Mesenchymal stem cell (in vitro differentiated cells and primary cell): Measurements from ENCODE around the gene SRRT.
A peak's percentile ranks its signal among the peaks of the same experiment; 100 is the strongest.

Experiments
- DNase-seq: peaks from one replicate; pipeline ENCODE4 v3.0.0-alpha.2; 2013
- H2AFZ ChIP-seq: one replicate; pipeline ENCODE4 v1.6.1; 2013; ENCODE audit warnings: low read depth, mild to moderate bottlenecking, control low read depth, inconsistent platforms, low read length, moderate library complexity
- H2AK5ac ChIP-seq: 2 replicates; pipeline ENCODE4 v1.6.1; 2013; ENCODE audit warnings: low read length, moderate library complexity, mild to moderate bottlenecking, inconsistent platforms; ENCODE audit not compliant: severe bottlenecking
- H2BK120ac ChIP-seq: one replicate; pipeline ENCODE4 v1.6.1; 2013; ENCODE audit warnings: low read depth, mild to moderate bottlenecking, inconsistent platforms, low read length, moderate library complexity
- H2BK12ac ChIP-seq, 2 experiments: one replicate each; pipeline ENCODE4 v1.6.1; 2013; ENCODE audit warnings: inconsistent platforms in 2 of 2, low read length in 2 of 2, mild to moderate bottlenecking in 2 of 2, moderate library complexity in 2 of 2, control low read depth in 1 of 2
- H2BK15ac ChIP-seq: one replicate; pipeline ENCODE4 v1.6.1; 2013; ENCODE audit warnings: mild to moderate bottlenecking, low read depth, inconsistent platforms; ENCODE audit not compliant: poor library complexity, severe bottlenecking
- H2BK5ac ChIP-seq: 2 replicates; pipeline ENCODE4 v1.6.1; 2013; ENCODE audit warnings: low read depth, mild to moderate bottlenecking, low read length, control low read depth, inconsistent platforms; ENCODE audit not compliant: poor library complexity, severe bottlenecking
- H3K14ac ChIP-seq, 2 experiments: one replicate each; pipeline ENCODE4 v1.6.1; 2013; ENCODE audit warnings: inconsistent platforms in 2 of 2, low read length in 2 of 2, control low read depth in 1 of 2, mild to moderate bottlenecking in 1 of 2, moderate library complexity in 1 of 2
- H3K18ac ChIP-seq, 2 experiments: one replicate each; pipeline ENCODE4 v1.6.1; 2013; ENCODE audit warnings: inconsistent platforms in 2 of 2, low read length in 2 of 2, control low read depth in 1 of 2, low read depth in 1 of 2, mild to moderate bottlenecking in 1 of 2
- H3K23ac ChIP-seq, 2 experiments: one replicate each; pipeline ENCODE4 v1.6.1; 2013; ENCODE audit warnings: inconsistent platforms in 2 of 2, low read length in 2 of 2, mild to moderate bottlenecking in 2 of 2, moderate library complexity in 2 of 2, control low read depth in 1 of 2
- H3K27ac ChIP-seq: 2 replicates; pipeline ENCODE4 v1.5.1; 2013; ENCODE audit warnings: mild to moderate bottlenecking, moderate library complexity, low read length, control low read depth, inconsistent platforms; ENCODE audit not compliant: poor library complexity, severe bottlenecking
- H3K27me3 ChIP-seq, 2 experiments: 2 replicates each; pipeline versions ENCODE4 v1.6.1 to v1.7.0; 2013; ENCODE audit warnings: low read length in 2 of 2, mild to moderate bottlenecking in 2 of 2, moderate library complexity in 2 of 2, control low read depth in 1 of 2, inconsistent platforms in 1 of 2; ENCODE audit not compliant: control insufficient read depth in 1 of 2, insufficient read depth in 1 of 2
- H3K36me3 ChIP-seq, 2 experiments: 2 replicates each; pipeline versions ENCODE4 v1.6.1 to v1.7.0; 2013; ENCODE audit warnings: low read length in 2 of 2, control low read depth in 1 of 2, inconsistent platforms in 1 of 2, low read depth in 1 of 2, mild to moderate bottlenecking in 1 of 2; ENCODE audit not compliant: insufficient read depth in 2 of 2, control insufficient read depth in 1 of 2
- H3K4ac ChIP-seq, 2 experiments: one replicate each; pipeline ENCODE4 v1.6.1; 2013; ENCODE audit warnings: inconsistent platforms in 2 of 2, low read length in 2 of 2, mild to moderate bottlenecking in 2 of 2, moderate library complexity in 2 of 2, control low read depth in 1 of 2, low read depth in 1 of 2
- H3K4me1 ChIP-seq: 2 replicates; pipeline ENCODE4 v1.6.1; 2013; ENCODE audit warnings: low read depth, low read length, control low read depth; ENCODE audit not compliant: control insufficient read depth, insufficient read depth
- H3K4me2 ChIP-seq: 2 replicates; pipeline ENCODE4 v1.6.1; 2013; ENCODE audit warnings: low read length, mild to moderate bottlenecking, inconsistent platforms; ENCODE audit not compliant: poor library complexity, severe bottlenecking
- H3K4me3 ChIP-seq, 2 experiments: 2 replicates each; pipeline versions ENCODE4 v1.5.1 to v1.7.0; 2013; ENCODE audit warnings: low read length in 2 of 2, mild to moderate bottlenecking in 2 of 2, control low read depth in 1 of 2, low read depth in 1 of 2; ENCODE audit not compliant: insufficient read depth in 1 of 2
- H3K79me1 ChIP-seq: replicated peaks from 2 replicates; pipeline ENCODE4 v1.6.1; 2013; ENCODE audit warnings: mild to moderate bottlenecking, control low read depth, low read length, inconsistent platforms; ENCODE audit not compliant: poor library complexity, severe bottlenecking
- H3K9ac ChIP-seq: 2 replicates; pipeline ENCODE4 v1.7.0; 2013; ENCODE audit warnings: mild to moderate bottlenecking, low read length, moderate library complexity
- H3K9me3 ChIP-seq: 2 replicates; pipeline ENCODE4 v1.7.0; 2013; ENCODE audit warnings: mild to moderate bottlenecking, low read length; ENCODE audit not compliant: control insufficient read depth
- H4K8ac ChIP-seq: one replicate; pipeline ENCODE4 v1.6.1; 2013; ENCODE audit warnings: inconsistent platforms, mild to moderate bottlenecking, low read length, moderate library complexity
- H4K91ac ChIP-seq: one replicate; pipeline ENCODE4 v1.6.1; 2013; ENCODE audit warnings: mild to moderate bottlenecking, low read length, inconsistent platforms
- WGBS: methylation state at CpG from one replicate; pipeline ENCODE4 v1.1.7; 2013; ENCODE audit warnings: mixed read lengths; 5-methylcytosine and 5-hydroxymethylcytosine counted together

SRRT gene

GRCh38 chr7:100882201-100882600 is 7.3 kb downstream of the SRRT start:
- Histone ChIP-seq H3K36me3 (peaks cover 89 to 92% of the 10 kb centered on the region in 2 experiments), H3K14ac (no peak overlapping the region), H2BK12ac (no peak overlapping the region), H2BK120ac (no peak overlapping the region), H2BK5ac (no peak overlapping the region), H3K18ac (no peak overlapping the region), H2AK5ac (no peak overlapping the region), H2AFZ (no peak overlapping the region), H4K91ac (no peak overlapping the region), H3K27ac (no peak overlapping the region), H3K4me1 (peaks cover 9% of the 10 kb centered on the region), H4K8ac (peak overlapping the region; percentile 45), H3K27me3 (no peaks in the 10 kb centered on the region), H3K4me3 (no peak overlapping the region), H3K4me2 (no peak overlapping the region), H3K79me1 (peaks cover 33% of the 10 kb centered on the region), H3K9me3 (no peaks in the 10 kb centered on the region), H3K23ac (no peak overlapping the region), H3K9ac (no peak overlapping the region), H2BK15ac (no peak overlapping the region), H3K4ac (no peak overlapping the region)
- DNase-seq, result no peak
- WGBS, result 94% methylated on average over 8 of the region's 9 CpGs

GRCh38 chr7:100882785-100883526 is 8.1 kb downstream of the SRRT start:
- H2BK120ac ChIP-seq, result no peak overlapping the region
- no peak overlapping the region for H2BK15ac ChIP-seq
- peaks cover 34% of the 10 kb centered on the region for H3K79me1 ChIP-seq
- H3K9ac ChIP-seq, result peak overlapping the region; percentile 45
- no peak overlapping the region for H3K4me2 ChIP-seq
- peaks cover 91 to 94% of the 10 kb centered on the region in 2 experiments for H3K36me3 ChIP-seq
- H3K27me3 ChIP-seq, result no peaks in the 10 kb centered on the region
- H4K8ac ChIP-seq, result no peak overlapping the region
- no peak overlapping the region for H3K27ac ChIP-seq
- no peak overlapping the region for H3K4ac ChIP-seq
- H2AFZ ChIP-seq, result no peak overlapping the region
- H3K4me3 ChIP-seq, result no peak overlapping the region
- H3K18ac ChIP-seq, result no peak overlapping the region
- H2BK12ac ChIP-seq, result no peak overlapping the region
- H3K23ac ChIP-seq, result no peak overlapping the region
- no peak overlapping the region for H2BK5ac ChIP-seq
- no peaks in the 10 kb centered on the region for H3K9me3 ChIP-seq
- no peak for DNase-seq
- H3K14ac ChIP-seq, result no peak overlapping the region
- peaks cover 8% of the 10 kb centered on the region for H3K4me1 ChIP-seq
- WGBS, result 97% methylated on average over 24 of the region's 24 CpGs
- no peak overlapping the region for H4K91ac ChIP-seq
- no peak overlapping the region for H2AK5ac ChIP-seq

GRCh38 chr7:100884736-100885439 is 10.0 kb downstream of the SRRT start:
- Histone ChIP-seq H3K4me3 (no peak overlapping the region), H3K4me1 (peaks cover 19% of the 10 kb centered on the region), H3K14ac (no peak overlapping the region), H3K4ac (no peak overlapping the region), H3K27me3 (no peaks in the 10 kb centered on the region), H3K9ac (no peak overlapping the region), H3K9me3 (no peaks in the 10 kb centered on the region), H4K8ac (no peak overlapping the region), H3K18ac (no peak overlapping the region), H3K4me2 (no peak overlapping the region), H3K23ac (no peak overlapping the region), H4K91ac (no peak overlapping the region), H2AFZ (no peak overlapping the region), H2BK120ac (no peak overlapping the region), H3K36me3 (peaks cover 84 to 88% of the 10 kb centered on the region in 2 experiments), H2BK15ac (no peak overlapping the region), H2BK5ac (no peak overlapping the region), H2BK12ac (no peak overlapping the region), H2AK5ac (no peak overlapping the region), H3K79me1 (peaks cover 35% of the 10 kb centered on the region), H3K27ac (no peak overlapping the region)
- no peak for DNase-seq
- 93% methylated on average over 24 of the region's 29 CpGs for WGBS

- H3K14ac ChIP-seq, result no peak overlapping the region
- WGBS, result 91% methylated on average over 22 of the region's 22 CpGs
These were observed 10.7 kb downstream of the SRRT start for GRCh38 chr7:100885440-100886141.

More at GRCh38 chr7:100885440-100886141, 10.7 kb downstream of the SRRT start:
- DNase-seq, result no peak
- Histone ChIP-seq H2BK15ac (no peak overlapping the region), H2BK120ac (no peak overlapping the region), H3K79me1 (peaks cover 35% of the 10 kb centered on the region), H3K18ac (no peak overlapping the region), H2BK12ac (no peak overlapping the region), H2AFZ (no peak overlapping the region), H3K27ac (no peak overlapping the region), H4K8ac (no peak overlapping the region), H3K4me3 (no peak overlapping the region), H3K27me3 (no peaks in the 10 kb centered on the region), H3K36me3 (peaks cover 80 to 82% of the 10 kb centered on the region in 2 experiments), H3K9ac (no peak overlapping the region), H4K91ac (no peak overlapping the region), H3K4me2 (no peak overlapping the region), H3K23ac (no peak overlapping the region), H2AK5ac (no peak overlapping the region), H3K4me1 (peaks cover 20% of the 10 kb centered on the region), H3K4ac (no peak overlapping the region), H3K9me3 (no peaks in the 10 kb centered on the region), H2BK5ac (no peak overlapping the region)
